Skeletal muscle satellite cell (primary cell): ENCODE results near the gene AJAP1.

ENCODE experiments used
- H3K27me3 ChIP-seq: 2 replicates; pipeline ENCODE4 v1.7.0; 2013; ENCODE audit warnings: low read length; ENCODE audit not compliant: control insufficient read depth, insufficient read depth
- H3K36me3 ChIP-seq: 2 replicates; pipeline ENCODE4 v1.7.0; 2013; ENCODE audit warnings: mild to moderate bottlenecking, control low read depth, low read length; ENCODE audit not compliant: insufficient read depth
- H3K4me1 ChIP-seq: 2 replicates; pipeline ENCODE4 v1.7.0; 2013; ENCODE audit warnings: low read length; ENCODE audit not compliant: control insufficient read depth, insufficient read depth
- H3K4me2 ChIP-seq: 2 replicates; pipeline ENCODE4 v1.7.0; 2013; ENCODE audit warnings: mild to moderate bottlenecking, low read length
- H3K4me3 ChIP-seq: 2 replicates; pipeline ENCODE4 v1.7.0; 2013; ENCODE audit warnings: low read length
- H3K9ac ChIP-seq: 2 replicates; pipeline ENCODE4 v1.7.0; 2013; ENCODE audit warnings: mild to moderate bottlenecking, low read depth, low read length, moderate library complexity
- H3K9me3 ChIP-seq: replicated peaks from 2 replicates; pipeline ENCODE4 v1.7.0; 2013; ENCODE audit warnings: mild to moderate bottlenecking, control low read depth, low read length

AJAP1 gene

DNA sequence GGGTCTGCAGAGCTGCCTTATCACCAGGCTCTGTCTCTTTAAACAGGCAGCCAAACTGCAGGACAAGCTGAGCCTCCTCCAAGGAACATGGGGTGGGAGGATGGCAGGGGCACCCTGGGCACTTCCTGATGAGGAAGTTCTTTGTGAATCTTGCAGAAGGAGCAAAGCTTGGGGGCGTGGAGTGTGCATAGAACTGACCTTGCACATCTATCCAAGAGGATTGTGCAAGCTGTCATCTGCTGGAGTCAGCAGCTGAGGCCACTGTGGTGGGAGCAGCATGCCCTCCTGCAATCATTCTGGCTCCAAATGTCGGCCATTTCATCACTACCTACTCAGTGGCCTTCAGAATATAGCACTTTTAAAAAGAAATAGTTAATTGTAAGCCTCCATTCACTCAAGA is 182.2 kb downstream of the AJAP1 start:
- peaks cover 20% of the 10 kb centered on the region for H3K9me3 ChIP-seq
- H3K4me1 ChIP-seq = no peaks in the 10 kb centered on the region
- H3K9ac ChIP-seq = no peak overlapping the region
- H3K27me3 ChIP-seq = no peaks in the 10 kb centered on the region
- no peaks in the 10 kb centered on the region for H3K36me3 ChIP-seq
- no peak overlapping the region for H3K4me3 ChIP-seq
- H3K4me2 ChIP-seq = no peak overlapping the region

DNA sequence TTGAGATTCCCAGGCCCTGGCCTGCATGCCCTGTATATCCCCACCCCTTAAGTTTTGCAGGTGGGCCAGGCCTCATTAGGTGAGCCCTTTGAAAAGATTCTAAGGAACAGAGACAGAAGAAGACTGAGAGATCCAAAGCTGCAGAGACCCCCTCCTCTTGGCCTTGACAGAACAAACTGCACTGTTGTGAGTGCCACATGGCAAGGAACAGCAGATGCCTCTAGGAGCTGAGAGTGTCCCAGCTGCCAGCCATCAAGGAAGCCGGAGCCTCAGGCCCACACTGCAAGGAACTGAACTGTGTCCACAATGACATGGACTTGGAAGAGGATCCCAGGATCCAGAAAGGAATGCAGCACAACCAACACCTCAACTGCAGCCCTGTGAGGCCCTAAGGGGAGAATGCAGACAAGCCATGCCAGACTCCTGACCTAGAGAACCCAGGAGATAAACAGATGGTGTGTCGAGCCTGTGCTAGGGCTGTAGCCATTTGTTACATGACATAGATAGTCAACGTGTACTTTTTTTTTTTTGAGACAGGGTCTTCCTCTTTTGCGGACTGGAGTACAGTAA is 182.7 kb downstream of the AJAP1 start:
- H3K9me3 ChIP-seq = peaks cover 17% of the 10 kb centered on the region
- H3K36me3 ChIP-seq = no peaks in the 10 kb centered on the region
- H3K4me1 ChIP-seq = no peaks in the 10 kb centered on the region
- H3K9ac ChIP-seq = no peak overlapping the region
- H3K4me3 ChIP-seq = no peak overlapping the region
- H3K27me3 ChIP-seq = no peaks in the 10 kb centered on the region
- no peak overlapping the region for H3K4me2 ChIP-seq

DNA sequence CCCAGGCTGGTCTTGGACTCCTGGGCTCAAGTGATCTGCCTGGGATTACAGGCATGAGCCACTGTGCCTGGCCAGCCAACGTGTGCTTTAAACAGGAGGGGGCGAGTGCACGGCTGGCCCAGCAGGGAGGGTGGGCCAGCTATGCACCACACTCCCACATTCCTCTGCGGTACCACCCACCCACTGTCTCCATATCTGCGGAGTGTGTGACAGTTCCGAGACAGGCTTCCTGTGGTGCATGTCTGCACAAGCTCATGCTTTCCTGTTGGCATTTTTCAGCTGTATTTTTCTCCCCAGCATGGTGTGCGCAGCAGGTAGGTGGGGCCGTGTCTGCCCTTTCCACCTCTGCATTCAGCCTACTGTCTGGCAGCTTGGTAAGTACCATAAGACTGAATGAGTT is 183.3 kb downstream of the AJAP1 start:
- H3K4me3 ChIP-seq = no peak overlapping the region
- no peaks in the 10 kb centered on the region for H3K36me3 ChIP-seq
- H3K27me3 ChIP-seq = no peaks in the 10 kb centered on the region
- H3K9ac ChIP-seq = no peak overlapping the region
- H3K9me3 ChIP-seq = peaks cover 17% of the 10 kb centered on the region
- no peaks in the 10 kb centered on the region for H3K4me1 ChIP-seq
- no peak overlapping the region for H3K4me2 ChIP-seq

DNA sequence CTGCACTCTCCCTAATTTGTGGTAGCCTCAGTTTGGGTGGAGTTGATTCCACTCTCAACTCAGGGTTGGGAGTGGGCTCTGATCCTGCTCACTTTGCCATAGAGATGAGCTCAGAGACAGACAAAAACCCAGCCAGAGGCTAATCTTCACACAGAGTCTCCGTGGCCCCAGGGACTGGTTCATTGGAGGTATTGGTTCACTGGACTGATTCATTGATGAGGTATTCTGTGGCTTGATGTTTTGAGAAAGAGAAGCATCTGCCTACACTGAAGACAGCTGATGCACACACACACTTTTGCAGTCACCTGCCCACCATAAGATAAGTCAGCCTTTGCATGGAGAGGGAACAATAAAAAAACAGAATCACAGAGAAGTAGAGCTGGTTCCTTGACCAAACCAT is 183.8 kb downstream of the AJAP1 start:
- Histone ChIP-seq H3K9ac (no peak overlapping the region), H3K4me2 (no peak overlapping the region), H3K9me3 (peaks cover 17% of the 10 kb centered on the region), H3K4me3 (no peak overlapping the region), H3K36me3 (no peaks in the 10 kb centered on the region), H3K4me1 (no peaks in the 10 kb centered on the region), H3K27me3 (no peaks in the 10 kb centered on the region)
